Transverse colon (tissue), 3 donors: Measurements from ENCODE around the gene ISYNA1.

Experiments
- POLR2A ChIP-seq: fragments of 450-650 bp; IDR thresholded peaks from one replicate; pipeline ENCODE4 v1.6.1; 2016; ENCODE audit warnings: antibody characterized with exemption, mild to moderate bottlenecking, moderate library complexity
- TF ChIP-seq, protein P1 (sequence below), 5 experiments: fragments of 200-600 bp in 3 of 5; fragments of 450-650 bp in 2 of 5; sonication (generic) in 3 of 5; IDR thresholded peaks; 1 replicate in 2 of 5; 2 replicates in 3 of 5; pipeline ENCODE4 v1.5.1; 2016 to 2017; ENCODE audit warnings: antibody characterized with exemption in 5 of 5, inconsistent platforms in 3 of 5, mild to moderate bottlenecking in 2 of 5, moderate library complexity in 1 of 5

- TF ChIP-seq, protein P1, sequence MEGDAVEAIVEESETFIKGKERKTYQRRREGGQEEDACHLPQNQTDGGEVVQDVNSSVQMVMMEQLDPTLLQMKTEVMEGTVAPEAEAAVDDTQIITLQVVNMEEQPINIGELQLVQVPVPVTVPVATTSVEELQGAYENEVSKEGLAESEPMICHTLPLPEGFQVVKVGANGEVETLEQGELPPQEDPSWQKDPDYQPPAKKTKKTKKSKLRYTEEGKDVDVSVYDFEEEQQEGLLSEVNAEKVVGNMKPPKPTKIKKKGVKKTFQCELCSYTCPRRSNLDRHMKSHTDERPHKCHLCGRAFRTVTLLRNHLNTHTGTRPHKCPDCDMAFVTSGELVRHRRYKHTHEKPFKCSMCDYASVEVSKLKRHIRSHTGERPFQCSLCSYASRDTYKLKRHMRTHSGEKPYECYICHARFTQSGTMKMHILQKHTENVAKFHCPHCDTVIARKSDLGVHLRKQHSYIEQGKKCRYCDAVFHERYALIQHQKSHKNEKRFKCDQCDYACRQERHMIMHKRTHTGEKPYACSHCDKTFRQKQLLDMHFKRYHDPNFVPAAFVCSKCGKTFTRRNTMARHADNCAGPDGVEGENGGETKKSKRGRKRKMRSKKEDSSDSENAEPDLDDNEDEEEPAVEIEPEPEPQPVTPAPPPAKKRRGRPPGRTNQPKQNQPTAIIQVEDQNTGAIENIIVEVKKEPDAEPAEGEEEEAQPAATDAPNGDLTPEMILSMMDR (IDR thresholded peaks at IDR 0.05), result no peak
- no peak for TF ChIP-seq POLR2A
Measured at GRCh38 chr19:18446145-18446810, 8.3 kb upstream of the ISYNA1 start.
